Measurements from ENCODE around the gene CACNA1D.

- TF ChIP-seq CTCF (optimal IDR thresholded peaks at IDR 0.05 in 1 of 3, IDR thresholded peaks at IDR 0.05 in 1 of 3, conservative IDR thresholded peaks at IDR 0.05 in 1 of 3; ENCODE audit: extremely low read depth in 1 of 3, insufficient read depth in 2 of 3, low read length in 3 of 3) (no peak), EZH2 (IDR thresholded peaks at IDR 0.05; ENCODE audit: low read length) (no peak)
Observed at GRCh38 chr3:53705024-53705745, 210.8 kb downstream of the CACNA1D start.
